SK-N-SH treated with all-trans-retinoic acid at 6 μM for 48 hours (cell line): ENCODE measurements around the gene CAMSAP3.

Experiments used
- ATAC-seq: fragments of 200-7000 bp; cut with Tn5 transposase; 3 replicates; pipeline ENCODE4 v1.9.1; 2020; ENCODE audit warnings: mild to moderate bottlenecking, moderate library complexity
- ARNTL ChIP-seq: fragments of 450-650 bp; formaldehyde crosslinking; IDR thresholded peaks from 2 replicates; pipeline ENCODE4 v1.5.0; 2020; ENCODE audit warnings: low read depth, mild to moderate bottlenecking, moderate library complexity, borderline replicate concordance
- BACH2 ChIP-seq: fragments of 250-450 bp; sonication (Bioruptor Pico); IDR thresholded peaks from 2 replicates; pipeline ENCODE4 v1.9.0; 2021; ENCODE audit warnings: mild to moderate bottlenecking, borderline replicate concordance
- CSDC2 ChIP-seq: fragments of 250-450 bp; sonication (Bioruptor Pico); IDR thresholded peaks from 2 replicates; pipeline ENCODE4 v1.5.0; 2020; ENCODE audit warnings: mild to moderate bottlenecking, moderate library complexity
- CSRNP3 ChIP-seq: fragments of 250-450 bp; sonication (Bioruptor Pico); IDR thresholded peaks from 2 replicates; pipeline ENCODE4 v1.5.1; 2021; ENCODE audit warnings: mild to moderate bottlenecking, moderate library complexity
- ESRRG ChIP-seq: fragments of 250-450 bp; sonication (Bioruptor Pico); IDR thresholded peaks from 2 replicates; pipeline ENCODE4 v1.6.1; 2021; ENCODE audit warnings: mild to moderate bottlenecking
- ISL1 ChIP-seq: fragments of 250-450 bp; sonication (Bioruptor Pico); IDR thresholded peaks from 2 replicates; pipeline ENCODE4 v2.1.2; 2022; ENCODE audit warnings: mild to moderate bottlenecking, moderate library complexity
- OSR1 ChIP-seq: fragments of 250-450 bp; sonication (Bioruptor Pico); IDR thresholded peaks from 2 replicates; pipeline ENCODE4 v1.8.0; 2022; ENCODE audit warnings: moderate library complexity, mild to moderate bottlenecking, inconsistent platforms
- PPARA ChIP-seq: fragments of 250-450 bp; sonication (Bioruptor Pico); IDR thresholded peaks from 2 replicates; pipeline ENCODE4 v1.5.0; 2020; ENCODE audit warnings: mild to moderate bottlenecking, borderline replicate concordance
- RARB ChIP-seq: fragments of 250-450 bp; sonication (Bioruptor Pico); IDR thresholded peaks from 2 replicates; pipeline ENCODE4 v1.8.0; 2021; ENCODE audit warnings: mild to moderate bottlenecking, moderate library complexity
- SNAI2 ChIP-seq: fragments of 250-450 bp; sonication (Bioruptor Pico); IDR thresholded peaks from 2 replicates; pipeline ENCODE4 v1.5.0; 2020; ENCODE audit warnings: mild to moderate bottlenecking, moderate library complexity
- TCF4 ChIP-seq: fragments of 250-450 bp; sonication (Bioruptor Pico); IDR thresholded peaks from 2 replicates; pipeline ENCODE4 v1.8.0; 2021; ENCODE audit warnings: mild to moderate bottlenecking, moderate library complexity, borderline replicate concordance
- ZC3H10 ChIP-seq: fragments of 250-450 bp; sonication (Bioruptor Pico); IDR thresholded peaks from 2 replicates; pipeline ENCODE4 v1.5.1; 2021; ENCODE audit warnings: mild to moderate bottlenecking, moderate library complexity
- ZFP30 ChIP-seq: fragments of 450-650 bp; formaldehyde crosslinking; IDR thresholded peaks from 2 replicates; pipeline ENCODE4 v1.5.0; 2022; ENCODE audit warnings: mild to moderate bottlenecking, moderate library complexity
- ZNF565 ChIP-seq: fragments of 450-650 bp; formaldehyde crosslinking; conservative IDR thresholded peaks from 2 replicates; pipeline ENCODE4 v1.5.0; 2020; ENCODE audit warnings: low read depth, mild to moderate bottlenecking, moderate library complexity
- ZNF70 ChIP-seq: fragments of 450-650 bp; formaldehyde crosslinking; IDR thresholded peaks from 2 replicates; pipeline ENCODE4 v1.5.0; 2020; ENCODE audit warnings: mild to moderate bottlenecking, moderate library complexity
- TF ChIP-seq, protein P1 (sequence below): fragments of 250-450 bp; sonication (Bioruptor Pico); IDR thresholded peaks from 2 replicates; pipeline ENCODE4 v1.8.0; 2021; ENCODE audit warnings: low read depth, mild to moderate bottlenecking, moderate library complexity, borderline replicate concordance
- TF ChIP-seq, protein P2 (sequence below): fragments of 250-450 bp; sonication (Bioruptor Pico); IDR thresholded peaks from 2 replicates; pipeline ENCODE4 v1.8.0; 2020; ENCODE audit warnings: mild to moderate bottlenecking, moderate library complexity, borderline replicate concordance
- TF ChIP-seq, protein P3 (sequence below): fragments of 250-450 bp; sonication (Bioruptor Pico); IDR thresholded peaks from 2 replicates; pipeline ENCODE4 v1.5.1; 2020; ENCODE audit warnings: low read depth, mild to moderate bottlenecking, moderate library complexity

Gene CAMSAP3

DNA sequence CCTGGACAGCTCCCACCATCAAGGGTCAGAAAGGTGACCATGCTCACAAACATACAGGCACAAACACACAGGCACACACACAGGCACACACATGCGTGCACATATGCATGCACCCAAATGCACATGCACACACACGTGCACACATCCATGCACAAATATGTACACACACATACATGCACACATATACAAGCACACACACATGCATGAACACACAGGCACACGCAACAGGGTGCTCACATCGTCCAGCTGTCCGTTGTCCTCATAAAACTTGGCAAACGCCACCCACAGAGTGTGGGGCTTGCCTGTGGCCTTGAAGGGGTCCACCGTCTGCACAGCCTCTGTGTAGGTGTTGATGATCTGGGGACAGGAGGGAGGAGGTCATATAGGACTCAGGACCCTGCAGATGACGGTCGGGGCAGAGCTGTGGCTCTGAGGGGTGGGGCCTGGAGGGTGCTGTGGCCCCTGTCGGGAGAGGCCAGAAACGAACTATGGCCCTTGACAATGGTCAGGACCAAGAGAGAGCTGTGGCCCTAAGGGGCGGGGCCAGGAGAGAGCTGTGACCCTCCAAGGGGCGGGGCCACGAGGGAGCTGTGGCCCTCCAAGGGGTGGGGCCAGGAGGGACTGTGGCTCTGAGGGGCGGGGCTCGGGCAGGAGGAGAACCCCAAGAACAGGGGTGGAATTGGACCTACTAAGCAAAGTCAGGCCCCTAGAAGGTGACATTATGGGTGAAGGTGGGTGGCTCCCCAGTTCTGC is 27.4 kb downstream of the CAMSAP3 start (continued):
- TF ChIP-seq RARB (CRISPR knock-in tag) (no peak), SNAI2 (CRISPR knock-in tag) (no peak)

DNA sequence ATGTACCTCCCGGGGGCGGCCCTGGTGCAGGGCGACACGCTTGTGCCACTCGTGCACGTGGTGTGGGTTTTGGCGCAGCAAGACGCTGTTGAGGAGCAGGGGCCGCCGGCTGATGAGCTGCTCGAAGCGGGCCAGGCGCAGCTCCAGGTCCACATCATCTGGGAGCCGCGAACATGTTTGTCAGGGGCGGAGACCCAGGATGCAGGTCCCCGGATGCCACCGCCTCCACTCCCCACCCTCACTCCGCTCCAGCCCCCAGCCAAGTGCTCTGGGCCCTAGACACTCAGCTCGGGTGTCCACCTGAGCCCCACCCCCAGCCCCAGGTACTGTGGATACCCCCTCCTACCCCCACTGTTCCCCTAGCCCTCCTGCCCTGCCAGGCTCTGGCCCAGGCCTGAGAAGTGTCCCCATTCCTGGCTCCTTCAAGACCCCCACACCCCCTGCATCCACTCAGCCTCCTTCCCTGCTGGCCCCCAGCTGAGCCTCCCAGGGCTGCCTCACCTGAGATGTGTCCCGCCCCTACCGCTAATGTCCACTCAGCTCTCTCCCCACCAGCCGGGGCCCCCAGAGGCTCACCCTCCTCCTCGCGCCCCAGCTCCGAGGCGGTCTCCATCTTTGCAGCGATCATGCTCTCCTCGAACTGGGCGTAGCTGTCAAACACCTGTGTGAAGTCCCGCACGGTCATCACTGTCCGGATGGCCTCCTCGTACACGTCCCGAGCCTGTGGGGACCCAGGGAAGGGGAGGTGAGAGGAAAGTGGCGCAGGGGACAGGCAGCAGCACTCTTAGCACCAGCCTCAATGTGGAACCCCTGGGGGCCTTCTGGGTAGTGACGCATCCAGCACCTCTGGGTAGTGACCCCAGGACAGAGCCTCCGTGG is 28.3 kb downstream of the CAMSAP3 start:
- ATAC-seq = no peak
- no peak for TF ChIP-seq ZC3H10 (CRISPR knock-in tag)
- TF ChIP-seq CSDC2 (CRISPR knock-in tag) = no peak
- TF ChIP-seq ZNF70 (CRISPR knock-in tag) = no peak
- no peak for TF ChIP-seq ZNF565 (CRISPR knock-in tag)
- no peak for TF ChIP-seq ARNTL (CRISPR knock-in tag)
- no peak for TF ChIP-seq SNAI2 (CRISPR knock-in tag)
- no peak for TF ChIP-seq ZFP30 (CRISPR knock-in tag)
- TF ChIP-seq, protein P1, sequence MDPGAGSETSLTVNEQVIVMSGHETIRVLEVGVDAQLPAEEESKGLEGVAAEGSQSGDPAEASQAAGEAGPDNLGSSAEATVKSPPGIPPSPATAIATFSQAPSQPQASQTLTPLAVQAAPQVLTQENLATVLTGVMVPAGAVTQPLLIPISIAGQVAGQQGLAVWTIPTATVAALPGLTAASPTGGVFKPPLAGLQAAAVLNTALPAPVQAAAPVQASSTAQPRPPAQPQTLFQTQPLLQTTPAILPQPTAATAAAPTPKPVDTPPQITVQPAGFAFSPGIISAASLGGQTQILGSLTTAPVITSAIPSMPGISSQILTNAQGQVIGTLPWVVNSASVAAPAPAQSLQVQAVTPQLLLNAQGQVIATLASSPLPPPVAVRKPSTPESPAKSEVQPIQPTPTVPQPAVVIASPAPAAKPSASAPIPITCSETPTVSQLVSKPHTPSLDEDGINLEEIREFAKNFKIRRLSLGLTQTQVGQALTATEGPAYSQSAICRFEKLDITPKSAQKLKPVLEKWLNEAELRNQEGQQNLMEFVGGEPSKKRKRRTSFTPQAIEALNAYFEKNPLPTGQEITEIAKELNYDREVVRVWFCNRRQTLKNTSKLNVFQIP (CRISPR knock-in tag) = no peak
- TF ChIP-seq OSR1 (CRISPR knock-in tag) = no peak
- TF ChIP-seq ISL1 (CRISPR knock-in tag) = no peak

- ATAC-seq = no peak
- TF ChIP-seq ARNTL (CRISPR knock-in tag) (no peak), ZC3H10 (CRISPR knock-in tag) (no peak), CSRNP3 (CRISPR knock-in tag) (no peak), RARB (CRISPR knock-in tag) (no peak), PPARA (CRISPR knock-in tag) (no peak), ESRRG (CRISPR knock-in tag) (no peak), BACH2 (CRISPR knock-in tag) (no peak)
- TF ChIP-seq, protein P2, sequence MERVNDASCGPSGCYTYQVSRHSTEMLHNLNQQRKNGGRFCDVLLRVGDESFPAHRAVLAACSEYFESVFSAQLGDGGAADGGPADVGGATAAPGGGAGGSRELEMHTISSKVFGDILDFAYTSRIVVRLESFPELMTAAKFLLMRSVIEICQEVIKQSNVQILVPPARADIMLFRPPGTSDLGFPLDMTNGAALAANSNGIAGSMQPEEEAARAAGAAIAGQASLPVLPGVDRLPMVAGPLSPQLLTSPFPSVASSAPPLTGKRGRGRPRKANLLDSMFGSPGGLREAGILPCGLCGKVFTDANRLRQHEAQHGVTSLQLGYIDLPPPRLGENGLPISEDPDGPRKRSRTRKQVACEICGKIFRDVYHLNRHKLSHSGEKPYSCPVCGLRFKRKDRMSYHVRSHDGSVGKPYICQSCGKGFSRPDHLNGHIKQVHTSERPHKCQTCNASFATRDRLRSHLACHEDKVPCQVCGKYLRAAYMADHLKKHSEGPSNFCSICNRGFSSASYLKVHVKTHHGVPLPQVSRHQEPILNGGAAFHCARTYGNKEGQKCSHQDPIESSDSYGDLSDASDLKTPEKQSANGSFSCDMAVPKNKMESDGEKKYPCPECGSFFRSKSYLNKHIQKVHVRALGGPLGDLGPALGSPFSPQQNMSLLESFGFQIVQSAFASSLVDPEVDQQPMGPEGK (CRISPR knock-in tag) = no peak
These were observed 29.1 kb downstream of the CAMSAP3 start for GRCh38 chr19:7624810-7625209.

- TF ChIP-seq ZNF565 (CRISPR knock-in tag) (no peak), ZNF70 (CRISPR knock-in tag) (no peak), ESRRG (CRISPR knock-in tag) (no peak), ISL1 (CRISPR knock-in tag) (no peak), TCF4 (CRISPR knock-in tag) (no peak), RARB (CRISPR knock-in tag) (no peak), ZFP30 (CRISPR knock-in tag) (no peak)
- TF ChIP-seq, protein P1 (CRISPR knock-in tag) = no peak
- TF ChIP-seq, protein P2 (CRISPR knock-in tag) = no peak
- TF ChIP-seq, protein P3, sequence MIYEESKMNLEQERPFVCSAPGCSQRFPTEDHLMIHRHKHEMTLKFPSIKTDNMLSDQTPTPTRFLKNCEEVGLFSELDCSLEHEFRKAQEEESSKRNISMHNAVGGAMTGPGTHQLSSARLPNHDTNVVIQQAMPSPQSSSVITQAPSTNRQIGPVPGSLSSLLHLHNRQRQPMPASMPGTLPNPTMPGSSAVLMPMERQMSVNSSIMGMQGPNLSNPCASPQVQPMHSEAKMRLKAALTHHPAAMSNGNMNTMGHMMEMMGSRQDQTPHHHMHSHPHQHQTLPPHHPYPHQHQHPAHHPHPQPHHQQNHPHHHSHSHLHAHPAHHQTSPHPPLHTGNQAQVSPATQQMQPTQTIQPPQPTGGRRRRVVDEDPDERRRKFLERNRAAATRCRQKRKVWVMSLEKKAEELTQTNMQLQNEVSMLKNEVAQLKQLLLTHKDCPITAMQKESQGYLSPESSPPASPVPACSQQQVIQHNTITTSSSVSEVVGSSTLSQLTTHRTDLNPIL = no peak
- ATAC-seq = no peak
These were observed 30.2 kb downstream of the CAMSAP3 start for GRCh38 chr19:7625763-7626372.
